Suprapubic skin (tissue), 4 donors: Measurements from ENCODE around the gene SOX13. TPM values are rescaled to one million over a fixed set of nuclear protein-coding genes. Genes with fewer than 3 reads are reported as not detected.
"Not testable (repeated sequence)": the region's sequence is repeated elsewhere in the genome, so short reads cannot be mapped to it uniquely, and the experiment has no call there.

Experiments used
- DNase-seq, 2 donors: peaks; one replicate each; pipeline ENCODE4 v3.0.0-alpha.2; 2019; ENCODE audit warnings: low spot score in 2 of 2
- H3K27ac ChIP-seq: fragments of 200-600 bp; sonication (generic); one replicate; pipeline ENCODE4 v1.5.1; 2019
- H3K27me3 ChIP-seq: fragments of 200-600 bp; sonication (generic); one replicate; pipeline ENCODE4 v1.5.1; 2019
- H3K36me3 ChIP-seq: fragments of 200-600 bp; sonication (generic); one replicate; pipeline ENCODE4 v1.5.1; 2019
- H3K4me1 ChIP-seq: fragments of 200-600 bp; sonication (generic); one replicate; pipeline ENCODE4 v1.5.1; 2019
- H3K4me3 ChIP-seq: fragments of 200-600 bp; sonication (generic); one replicate; pipeline ENCODE4 v1.5.1; 2019; ENCODE audit warnings: mild to moderate bottlenecking
- H3K9me3 ChIP-seq: fragments of 200-600 bp; sonication (generic); one replicate; pipeline ENCODE4 v1.5.1; 2019
- EP300 ChIP-seq: sonication (generic); formaldehyde crosslinking; IDR thresholded peaks from one replicate; pipeline ENCODE4 v1.6.1; 2017; ENCODE audit warnings: antibody characterized with exemption
- POLR2A ChIP-seq, 2 donors: fragments of 450-650 bp; IDR thresholded peaks; one replicate each; pipeline ENCODE4 v1.6.1; 2017; ENCODE audit warnings: antibody characterized with exemption in 2 of 2, mild to moderate bottlenecking in 2 of 2, moderate library complexity in 2 of 2
- POLR2AphosphoS5 ChIP-seq, 3 donors: sonication (generic); formaldehyde crosslinking; IDR thresholded peaks; one replicate each; pipeline ENCODE4 v1.6.1; 2017; ENCODE audit warnings: antibody characterized with exemption in 3 of 3
- WGBS: methylation state at CpG from one replicate; pipeline ENCODE4 v1.1.5; 2018; 5-methylcytosine and 5-hydroxymethylcytosine counted together
- total RNA-seq, 4 donors: library from RNA; depleted of rRNA; stranded (reverse); fragments of >200 nt; gene quantifications; one replicate each; pipeline ENCODE4 v1.1.0, GENCODE V29; 2016
- TF ChIP-seq, protein P1 (sequence below), 2 donors: fragments of 200-600 bp in 1 of 2; fragments of 450-650 bp in 1 of 2; sonication (generic) in 1 of 2; IDR thresholded peaks; one replicate each; pipeline ENCODE4 v1.5.1; 2016 to 2019; ENCODE audit warnings: antibody characterized with exemption in 2 of 2, mild to moderate bottlenecking in 1 of 2, moderate library complexity in 1 of 2

SOX13 gene
- total RNA-seq, 4 donors from 2014 or later: 10.1 to 20.6 (median 15.6) TPM

GRCh38 chr1:204046346-204046745 lies 26.6 kb upstream of the SOX13 start:
- TF ChIP-seq EP300 (no peak), POLR2AphosphoS5 (IDR thresholded peaks at IDR 0.05) (no peak), POLR2A (IDR thresholded peaks at IDR 0.05) (no peak)
- TF ChIP-seq, protein P1, sequence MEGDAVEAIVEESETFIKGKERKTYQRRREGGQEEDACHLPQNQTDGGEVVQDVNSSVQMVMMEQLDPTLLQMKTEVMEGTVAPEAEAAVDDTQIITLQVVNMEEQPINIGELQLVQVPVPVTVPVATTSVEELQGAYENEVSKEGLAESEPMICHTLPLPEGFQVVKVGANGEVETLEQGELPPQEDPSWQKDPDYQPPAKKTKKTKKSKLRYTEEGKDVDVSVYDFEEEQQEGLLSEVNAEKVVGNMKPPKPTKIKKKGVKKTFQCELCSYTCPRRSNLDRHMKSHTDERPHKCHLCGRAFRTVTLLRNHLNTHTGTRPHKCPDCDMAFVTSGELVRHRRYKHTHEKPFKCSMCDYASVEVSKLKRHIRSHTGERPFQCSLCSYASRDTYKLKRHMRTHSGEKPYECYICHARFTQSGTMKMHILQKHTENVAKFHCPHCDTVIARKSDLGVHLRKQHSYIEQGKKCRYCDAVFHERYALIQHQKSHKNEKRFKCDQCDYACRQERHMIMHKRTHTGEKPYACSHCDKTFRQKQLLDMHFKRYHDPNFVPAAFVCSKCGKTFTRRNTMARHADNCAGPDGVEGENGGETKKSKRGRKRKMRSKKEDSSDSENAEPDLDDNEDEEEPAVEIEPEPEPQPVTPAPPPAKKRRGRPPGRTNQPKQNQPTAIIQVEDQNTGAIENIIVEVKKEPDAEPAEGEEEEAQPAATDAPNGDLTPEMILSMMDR (IDR thresholded peaks at IDR 0.05): no peak
- no peak overlapping the region for H3K27ac ChIP-seq
- H3K27me3 ChIP-seq: no peaks in the 10 kb centered on the region
- no peaks in the 10 kb centered on the region for H3K36me3 ChIP-seq
- H3K4me1 ChIP-seq: peaks cover 13% of the 10 kb centered on the region
- 84% methylated on average over 5 of the region's 5 CpGs for WGBS
- DNase-seq: no peak
- no peak overlapping the region for H3K4me3 ChIP-seq
- no peaks in the 10 kb centered on the region for H3K9me3 ChIP-seq

GRCh38 chr1:204048796-204049195 lies 24.1 kb upstream of the SOX13 start:
- H3K27ac ChIP-seq, H3K9me3 ChIP-seq, H3K27me3 ChIP-seq, DNase-seq, H3K4me3 ChIP-seq, H3K4me1 ChIP-seq, H3K36me3 ChIP-seq: not testable (repeated sequence)
- 91% methylated on average over 3 of the region's 3 CpGs for WGBS

DNA sequence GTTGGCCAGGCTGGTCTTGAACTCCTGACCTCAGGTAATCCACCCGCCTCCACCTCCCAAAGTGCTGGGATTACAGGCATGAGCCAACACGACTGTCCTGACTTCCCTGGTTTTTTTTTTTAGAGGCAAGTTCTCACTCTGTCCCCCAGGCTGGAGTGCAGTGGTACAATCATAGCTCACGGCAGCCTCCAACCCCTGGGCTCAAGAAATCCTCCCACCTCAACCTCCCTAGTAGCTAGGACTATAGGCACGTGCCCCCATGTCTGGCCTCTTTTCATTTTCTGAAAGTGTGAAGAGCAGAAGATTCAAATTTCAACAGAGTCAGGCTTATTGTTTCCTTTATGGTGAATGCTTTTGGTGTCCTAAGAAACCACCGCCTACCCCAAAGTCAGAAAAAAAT lies 21.7 kb upstream of the SOX13 start:
- H3K4me3 ChIP-seq: no peak overlapping the region
- no peaks in the 10 kb centered on the region for H3K27me3 ChIP-seq
- no peaks in the 10 kb centered on the region for H3K36me3 ChIP-seq
- no peak for DNase-seq
- no peaks in the 10 kb centered on the region for H3K9me3 ChIP-seq
- no peaks in the 10 kb centered on the region for H3K4me1 ChIP-seq
- TF ChIP-seq, protein P1 (IDR thresholded peaks at IDR 0.05): no peak
- TF ChIP-seq EP300: no peak
- no peak for TF ChIP-seq POLR2AphosphoS5 (IDR thresholded peaks at IDR 0.05)
- no peak for TF ChIP-seq POLR2A (IDR thresholded peaks at IDR 0.05)
- WGBS: 79% methylated on average over 5 of the region's 5 CpGs
- H3K27ac ChIP-seq: no peak overlapping the region

DNA sequence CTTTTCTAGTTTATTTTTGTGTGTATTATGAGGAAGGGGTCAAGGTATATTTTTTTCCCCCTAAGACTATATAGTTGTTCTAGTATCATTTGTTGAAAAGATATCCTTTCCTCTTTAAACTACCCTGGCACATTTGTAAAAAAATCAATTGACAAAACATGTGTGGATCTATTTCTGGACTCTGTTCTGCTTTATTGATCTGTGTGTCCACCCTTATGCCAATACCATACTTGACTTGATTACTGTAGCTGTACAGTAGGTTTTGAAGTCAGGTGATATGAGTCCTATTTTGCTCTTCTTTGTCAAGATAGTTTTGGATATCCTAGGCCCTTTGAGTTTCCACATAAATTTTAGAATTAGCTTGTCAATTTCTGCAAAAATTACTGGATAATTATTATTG lies 21.2 kb upstream of the SOX13 start:
- no peaks in the 10 kb centered on the region for H3K9me3 ChIP-seq
- no peaks in the 10 kb centered on the region for H3K36me3 ChIP-seq
- no peaks in the 10 kb centered on the region for H3K27me3 ChIP-seq
- TF ChIP-seq EP300: no peak
- no peak for TF ChIP-seq POLR2A (IDR thresholded peaks at IDR 0.05)
- TF ChIP-seq, protein P1 (IDR thresholded peaks at IDR 0.05): no peak
- no peak for TF ChIP-seq POLR2AphosphoS5 (IDR thresholded peaks at IDR 0.05)
- H3K4me3 ChIP-seq: no peak overlapping the region
- DNase-seq: no peak
- H3K4me1 ChIP-seq: no peaks in the 10 kb centered on the region
- no peak overlapping the region for H3K27ac ChIP-seq

- H3K27ac ChIP-seq: no peak overlapping the region
- H3K4me1 ChIP-seq: no peaks in the 10 kb centered on the region
- no peaks in the 10 kb centered on the region for H3K36me3 ChIP-seq
- no peak overlapping the region for H3K4me3 ChIP-seq
- H3K27me3 ChIP-seq: no peaks in the 10 kb centered on the region
- WGBS: 83% methylated on average over 2 of the region's 2 CpGs
- TF ChIP-seq, protein P1 (IDR thresholded peaks at IDR 0.05): no peak
- TF ChIP-seq POLR2AphosphoS5 (IDR thresholded peaks at IDR 0.05) (no peak), POLR2A (IDR thresholded peaks at IDR 0.05) (no peak), EP300 (no peak)
- H3K9me3 ChIP-seq: no peaks in the 10 kb centered on the region
- DNase-seq: no peak
Measured at GRCh38 chr1:204053893-204054292, 19.0 kb upstream of the SOX13 start.

GRCh38 chr1:204059970-204060369 lies 12.9 kb upstream of the SOX13 start:
- Histone ChIP-seq H3K4me3 (no peak overlapping the region), H3K27ac (no peak overlapping the region), H3K4me1 (peaks cover 2% of the 10 kb centered on the region), H3K27me3 (no peaks in the 10 kb centered on the region), H3K36me3 (no peaks in the 10 kb centered on the region), H3K9me3 (no peaks in the 10 kb centered on the region)
- TF ChIP-seq, protein P1 (IDR thresholded peaks at IDR 0.05): no peak
- TF ChIP-seq POLR2AphosphoS5 (IDR thresholded peaks at IDR 0.05) (no peak), POLR2A (IDR thresholded peaks at IDR 0.05) (no peak), EP300 (no peak)
- no peak for DNase-seq
- 90% methylated on average over 7 of the region's 7 CpGs for WGBS
